MM.1S (cell line): Measurements from ENCODE around the gene TNKS1BP1.

Experiments
- CTCF ChIP-seq: fragments of 300-600 bp; sonication (generic); IDR thresholded peaks from 2 replicates; pipeline ENCODE4 v1.5.1; 2016; ENCODE audit warnings: antibody characterized with exemption, low read length, mixed read lengths
- EZH2 ChIP-seq: fragments of 300-600 bp; sonication (generic); optimal IDR thresholded peaks from 2 replicates; pipeline ENCODE3; 2017; ENCODE audit warnings: low read depth, mild to moderate bottlenecking, antibody characterized with exemption, low read length, mixed read lengths
- EZH2phosphoT487 ChIP-seq: fragments of 300-600 bp; sonication (generic); IDR thresholded peaks from 2 replicates; pipeline ENCODE4 v1.6.1; 2018; ENCODE audit warnings: antibody characterized with exemption, low read length

- no peak for TF ChIP-seq CTCF
- no peak for TF ChIP-seq EZH2
- TF ChIP-seq EZH2phosphoT487 = no peak
Observed at GRCh38 chr11:57353036-57353435, 28.3 kb upstream of the TNKS1BP1 start.
